SK-N-SH treated with all-trans-retinoic acid at 6 μM for 48 hours (cell line): ENCODE data around the gene CRYL1.

ENCODE experiments used
- ARNTL ChIP-seq: fragments of 450-650 bp; formaldehyde crosslinking; IDR thresholded peaks from 2 replicates; pipeline ENCODE4 v1.5.0; 2020; ENCODE audit warnings: low read depth, mild to moderate bottlenecking, moderate library complexity, borderline replicate concordance
- CSDC2 ChIP-seq: fragments of 250-450 bp; sonication (Bioruptor Pico); IDR thresholded peaks from 2 replicates; pipeline ENCODE4 v1.5.0; 2020; ENCODE audit warnings: mild to moderate bottlenecking, moderate library complexity
- ESRRG ChIP-seq: fragments of 250-450 bp; sonication (Bioruptor Pico); IDR thresholded peaks from 2 replicates; pipeline ENCODE4 v1.6.1; 2021; ENCODE audit warnings: mild to moderate bottlenecking
- GLIS3 ChIP-seq: fragments of 250-450 bp; sonication (Bioruptor Pico); IDR thresholded peaks from 2 replicates; pipeline ENCODE4 v1.5.0; 2020; ENCODE audit warnings: mild to moderate bottlenecking, moderate library complexity
- RARB ChIP-seq: fragments of 250-450 bp; sonication (Bioruptor Pico); IDR thresholded peaks from 2 replicates; pipeline ENCODE4 v1.8.0; 2021; ENCODE audit warnings: mild to moderate bottlenecking, moderate library complexity
- SNAI2 ChIP-seq: fragments of 250-450 bp; sonication (Bioruptor Pico); IDR thresholded peaks from 2 replicates; pipeline ENCODE4 v1.5.0; 2020; ENCODE audit warnings: mild to moderate bottlenecking, moderate library complexity
- ZFP3 ChIP-seq: fragments of 250-450 bp; sonication (Bioruptor Pico); IDR thresholded peaks from 2 replicates; pipeline ENCODE4 v1.5.0; 2020; ENCODE audit warnings: mild to moderate bottlenecking, moderate library complexity
- ZNF565 ChIP-seq: fragments of 450-650 bp; formaldehyde crosslinking; conservative IDR thresholded peaks from 2 replicates; pipeline ENCODE4 v1.5.0; 2020; ENCODE audit warnings: low read depth, mild to moderate bottlenecking, moderate library complexity
- ZNF8 ChIP-seq: fragments of 450-650 bp; formaldehyde crosslinking; IDR thresholded peaks from 2 replicates; pipeline ENCODE4 v1.5.0; 2020; ENCODE audit warnings: mild to moderate bottlenecking, moderate library complexity

- TF ChIP-seq ZFP3 (CRISPR knock-in tag) (no peak), RARB (CRISPR knock-in tag) (no peak), ARNTL (CRISPR knock-in tag) (no peak), ESRRG (CRISPR knock-in tag) (no peak), ZNF8 (CRISPR knock-in tag) (no peak), CSDC2 (CRISPR knock-in tag) (no peak), SNAI2 (CRISPR knock-in tag) (no peak), GLIS3 (CRISPR knock-in tag) (no peak), ZNF565 (CRISPR knock-in tag) (no peak)
Observed at GRCh38 chr13:20439261-20439660, 86.4 kb downstream of the CRYL1 start.
